Fibroblast of skin of left quadriceps (primary cell): Measurements from ENCODE around the gene LGALS16.
"Not testable (repeated sequence)": the region's sequence is repeated elsewhere in the genome, so short reads cannot be mapped to it uniquely, and the experiment has no call there.

ENCODE experiments used
- DNase-seq, 2 experiments: peaks; one replicate each; pipeline ENCODE4 v3.0.0-alpha.2; 2013; ENCODE audit warnings: low read depth in 2 of 2

The LGALS16 gene

GRCh38 chr19:39655613-39656012 lies at the start of gene LGALS16:
Gene LGALS16, plus strand, starts transcription at chr19:39655913. Its CDS starts 49 bp downstream, at chr19:39655962.
- no peak for DNase-seq

- no peak for DNase-seq
These were observed 48.7 kb upstream of the LGALS16 start for GRCh38 chr19:39607021-39607420.

- no peak for DNase-seq
These were observed 48.2 kb upstream of the LGALS16 start for GRCh38 chr19:39607561-39607960.

GRCh38 chr19:39613597-39613996 lies 42.1 kb upstream of the LGALS16 start:
- no peak for DNase-seq

DNA sequence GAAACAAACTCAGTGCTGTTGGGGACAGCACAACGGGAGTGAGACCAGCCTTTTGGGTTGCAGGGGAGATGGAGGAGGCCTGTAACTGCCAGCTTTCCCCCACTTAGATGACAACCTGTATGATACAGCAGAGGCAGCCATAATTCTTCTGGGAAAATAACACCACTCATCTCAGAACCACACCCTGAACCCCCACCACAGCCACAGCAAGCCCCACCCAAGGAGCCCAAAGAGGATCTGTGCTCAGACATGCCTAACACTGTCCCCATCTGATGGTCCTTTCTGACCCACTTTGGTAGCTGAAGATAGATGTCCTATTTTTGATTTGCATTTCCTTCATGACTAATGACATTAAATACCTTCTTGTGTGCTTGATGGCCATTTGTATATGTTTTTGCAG lies 38.0 kb upstream of the LGALS16 start:
- no peak for DNase-seq

DNA sequence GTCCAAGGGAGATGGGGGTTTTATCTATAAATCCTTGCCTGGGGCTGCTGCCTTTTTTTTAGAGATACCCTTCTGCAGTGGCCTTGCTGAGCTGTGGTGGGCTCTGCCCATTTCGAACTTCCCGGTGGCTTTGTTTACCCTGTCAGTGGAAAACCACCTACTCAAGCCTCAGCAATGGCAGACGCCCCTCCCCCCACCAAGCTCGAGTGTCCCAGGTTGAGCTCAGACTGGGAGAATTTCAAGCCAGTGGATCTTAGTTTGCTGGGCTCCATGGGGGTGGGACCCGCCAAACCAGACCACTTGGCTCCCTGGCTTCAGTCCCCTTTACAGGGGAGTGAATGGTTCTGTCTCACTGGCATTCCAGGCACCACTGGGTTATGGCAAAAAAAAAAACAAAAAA lies 31.8 kb upstream of the LGALS16 start:
- no peak for DNase-seq

DNA sequence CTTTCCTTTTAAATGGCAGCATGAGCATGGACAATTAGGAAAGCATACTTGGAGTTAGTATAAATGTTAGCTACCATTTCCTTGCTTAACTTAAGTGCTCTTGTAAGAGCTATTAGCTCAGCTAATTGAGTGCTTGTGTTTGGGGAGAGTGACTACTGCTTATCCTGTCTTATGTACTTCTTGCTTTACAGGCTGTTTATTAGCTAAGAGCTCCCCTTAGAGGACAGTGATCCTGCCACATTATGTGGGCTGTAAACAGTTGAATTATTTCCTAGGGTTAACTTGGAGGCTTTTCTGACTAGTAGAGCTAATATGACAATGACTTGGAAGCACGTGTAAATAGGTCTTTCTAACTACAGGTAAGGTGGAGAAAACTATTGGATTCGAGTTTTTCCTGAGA lies 28.1 kb upstream of the LGALS16 start:
- not testable (repeated sequence) for DNase-seq

DNA sequence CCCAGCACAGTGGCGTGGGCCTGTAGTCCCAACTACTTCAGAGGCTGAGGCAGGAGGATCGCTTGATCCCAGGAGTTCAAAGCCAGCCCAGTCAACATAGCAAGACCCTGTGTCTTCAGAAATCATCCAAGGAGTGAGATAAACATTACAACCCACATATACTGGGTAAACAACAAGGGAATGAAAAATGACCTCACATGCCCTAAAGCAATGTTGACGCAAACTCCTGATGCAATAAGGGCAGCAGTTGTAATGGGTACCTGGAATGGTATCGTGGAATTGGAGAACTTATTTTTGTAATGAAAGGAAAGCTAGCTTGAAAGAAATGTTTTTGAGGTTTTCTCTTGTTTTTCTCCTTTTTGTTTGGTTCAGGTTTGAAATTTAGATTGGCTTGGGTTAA lies 24.5 kb upstream of the LGALS16 start:
- DNase-seq = no peak

DNA sequence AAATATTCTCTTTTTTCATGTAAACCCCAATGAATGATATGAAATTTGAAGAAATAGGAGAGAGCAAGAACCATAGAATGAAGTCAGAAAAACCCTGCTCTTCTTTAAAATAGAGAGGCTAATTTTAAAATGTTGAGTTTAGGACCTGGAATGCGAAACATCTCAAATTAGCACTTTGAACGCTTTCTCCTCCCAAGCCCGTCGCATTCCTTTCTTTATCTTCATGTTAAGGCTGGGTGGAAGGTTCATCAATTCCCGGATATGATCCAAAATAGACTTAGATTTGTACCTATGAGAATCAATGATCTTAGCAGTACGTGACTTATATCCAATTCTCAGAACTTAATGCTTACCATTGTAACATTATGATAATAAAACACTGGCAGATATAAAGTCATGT lies 24.1 kb upstream of the LGALS16 start:
- DNase-seq = no peak

DNA sequence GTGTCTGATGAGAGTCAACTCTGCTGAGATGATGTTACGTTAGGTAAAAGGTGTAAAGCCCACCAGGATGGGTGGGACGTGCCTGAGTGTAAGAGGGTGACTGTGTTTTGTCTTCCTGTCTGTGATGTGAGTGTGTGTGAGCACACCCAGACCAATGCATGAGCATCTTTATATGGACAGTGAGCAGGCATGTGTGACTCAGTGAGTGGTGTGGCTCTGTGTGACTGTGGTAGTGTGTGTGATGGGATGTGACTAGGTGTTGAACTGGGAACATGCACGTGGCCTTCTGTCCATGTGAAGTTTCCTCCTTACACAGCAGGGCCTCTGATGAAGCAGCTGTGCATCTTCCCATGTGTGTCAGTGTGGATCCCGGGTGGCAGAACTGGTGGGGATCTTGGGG lies 17.8 kb upstream of the LGALS16 start:
- DNase-seq = no peak

DNA sequence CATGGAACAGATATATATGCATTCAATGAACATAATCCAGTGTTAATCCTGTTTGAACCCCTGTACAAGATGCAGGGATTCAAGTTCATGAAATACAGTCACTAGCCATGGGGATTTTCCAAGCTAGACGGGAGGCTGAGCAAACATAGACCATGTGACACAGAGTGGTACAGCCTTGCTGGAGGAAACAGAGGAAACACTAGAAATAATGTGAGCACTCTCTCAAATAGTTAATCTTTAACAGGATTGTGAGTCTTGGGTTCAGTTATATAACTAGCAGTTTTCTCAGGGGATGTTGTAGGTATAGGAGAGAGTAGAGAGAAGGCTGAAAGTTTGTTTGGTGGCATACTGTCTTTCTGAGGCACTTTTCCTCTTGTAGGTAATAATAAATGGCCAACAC lies 13.9 kb upstream of the LGALS16 start:
- no peak for DNase-seq

DNA sequence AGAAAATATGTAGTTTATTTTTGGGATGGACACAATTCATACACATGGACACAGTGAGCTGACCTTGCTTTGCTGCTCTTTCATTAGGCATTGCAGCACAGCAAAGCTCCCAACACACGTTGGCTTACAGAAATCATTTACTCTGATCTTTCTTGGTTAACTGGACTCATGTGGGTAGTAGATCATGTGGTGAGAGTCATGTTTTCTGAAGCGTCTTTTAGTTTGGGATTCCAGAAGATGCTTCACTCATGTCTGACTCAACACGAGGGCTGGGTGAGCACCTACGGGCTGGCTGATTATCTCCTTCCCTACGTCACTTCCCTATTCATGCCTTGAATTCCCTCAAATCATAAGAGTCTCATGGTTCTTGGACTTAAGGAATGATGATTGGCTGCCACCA lies 12.1 kb upstream of the LGALS16 start:
- DNase-seq = no peak

- DNase-seq = no peak
These were observed 9.8 kb upstream of the LGALS16 start for GRCh38 chr19:39645800-39646411.

DNA sequence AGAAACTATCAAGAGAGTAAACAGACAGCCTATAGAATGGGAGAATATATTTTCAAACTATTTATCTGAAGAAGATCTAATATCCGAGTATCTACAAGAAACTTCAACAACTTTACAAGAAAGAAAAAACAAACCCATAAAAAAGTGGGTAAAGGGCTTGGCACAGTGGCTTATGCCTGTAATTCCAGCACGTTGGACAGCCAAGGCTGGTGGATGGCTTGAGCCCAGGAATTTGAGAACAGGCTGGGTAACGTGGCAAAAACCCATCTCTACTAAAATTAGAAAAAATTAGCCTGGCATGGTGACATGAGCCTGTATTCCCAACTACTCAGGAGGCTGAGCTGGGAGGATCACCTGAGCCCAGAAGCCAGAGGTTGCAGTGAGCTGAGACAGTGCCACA lies 7.8 kb upstream of the LGALS16 start:
- DNase-seq = no peak

DNA sequence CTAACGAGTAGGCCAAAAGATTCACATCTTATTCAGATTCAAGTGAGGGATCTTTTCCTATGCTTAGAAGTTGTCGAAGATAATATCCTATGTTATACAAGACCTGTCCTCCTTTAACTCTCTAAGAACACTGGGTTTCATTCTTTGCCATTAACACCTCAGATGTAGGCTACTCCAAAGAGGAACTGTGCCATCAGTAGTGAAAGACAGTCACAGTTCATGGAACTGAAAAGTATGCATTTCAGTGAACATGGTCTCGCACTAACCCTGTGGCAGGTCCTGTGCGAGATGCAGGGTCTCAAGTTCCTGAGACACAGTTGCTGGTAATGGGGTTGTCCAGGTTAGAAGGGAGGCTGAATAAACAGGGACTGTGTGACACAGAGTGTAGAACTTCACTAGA lies 4.1 kb downstream of the LGALS16 start:
- no peak for DNase-seq

DNA sequence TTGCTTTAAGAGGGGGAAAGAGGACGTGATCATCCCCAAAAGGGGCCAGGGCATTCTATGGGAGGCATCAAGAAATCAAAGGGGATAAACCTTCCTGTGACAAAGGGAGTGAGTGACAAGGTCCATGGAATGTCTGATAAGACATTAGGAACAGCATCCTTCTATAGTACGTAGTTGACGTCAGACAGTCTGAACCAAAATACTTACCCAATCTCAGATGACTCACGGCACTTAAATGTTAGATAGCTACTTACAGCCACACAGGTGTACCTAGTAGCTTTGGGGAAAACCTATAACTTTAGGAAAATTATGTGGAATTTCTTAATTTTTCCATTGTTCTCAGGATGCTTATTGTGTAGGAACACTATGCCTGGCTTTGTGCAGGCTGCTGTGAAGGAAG lies 4.9 kb downstream of the LGALS16 start:
- no peak for DNase-seq

DNA sequence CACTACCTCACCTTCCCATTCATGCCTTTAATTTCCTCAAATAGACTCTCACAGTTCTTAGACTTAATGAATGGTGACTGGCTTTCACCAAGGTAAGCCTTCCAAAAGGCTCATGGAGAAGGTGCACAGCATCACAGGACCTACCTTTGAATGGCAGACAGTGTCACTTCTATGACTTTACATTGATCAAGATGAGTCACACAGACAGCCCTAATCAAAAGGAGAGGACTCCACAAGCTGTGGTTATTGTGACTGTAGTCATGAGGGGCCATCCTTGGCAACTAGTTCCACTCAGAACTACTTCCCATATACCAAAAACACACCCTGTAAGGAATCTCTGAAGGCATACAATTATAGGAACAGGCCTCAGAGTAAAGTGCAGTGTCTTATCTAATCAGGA lies 5.9 kb downstream of the LGALS16 start:
- DNase-seq = no peak

DNA sequence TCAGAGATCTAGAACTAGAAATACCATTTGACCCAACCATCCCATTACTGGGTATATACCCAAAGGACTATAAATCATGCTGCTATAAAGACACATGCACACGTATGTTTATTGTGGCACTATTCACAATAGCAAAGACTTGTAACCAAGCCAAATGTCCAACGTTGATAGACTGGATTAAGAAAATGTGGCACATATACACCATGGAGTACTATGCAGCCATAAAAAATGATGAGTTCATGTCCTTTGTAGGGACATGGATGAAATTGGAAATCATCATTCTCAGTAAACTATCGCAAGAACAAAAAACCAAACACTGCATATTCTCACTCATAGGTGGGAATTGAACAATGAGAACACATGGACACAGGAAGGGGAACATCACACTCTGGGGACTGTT lies 14.1 kb downstream of the LGALS16 start:
- not testable (repeated sequence) for DNase-seq

GRCh38 chr19:39670998-39671397 lies 15.3 kb downstream of the LGALS16 start:
- DNase-seq = no peak

GRCh38 chr19:39671739-39672363 lies 16.1 kb downstream of the LGALS16 start:
- DNase-seq = no peak

DNA sequence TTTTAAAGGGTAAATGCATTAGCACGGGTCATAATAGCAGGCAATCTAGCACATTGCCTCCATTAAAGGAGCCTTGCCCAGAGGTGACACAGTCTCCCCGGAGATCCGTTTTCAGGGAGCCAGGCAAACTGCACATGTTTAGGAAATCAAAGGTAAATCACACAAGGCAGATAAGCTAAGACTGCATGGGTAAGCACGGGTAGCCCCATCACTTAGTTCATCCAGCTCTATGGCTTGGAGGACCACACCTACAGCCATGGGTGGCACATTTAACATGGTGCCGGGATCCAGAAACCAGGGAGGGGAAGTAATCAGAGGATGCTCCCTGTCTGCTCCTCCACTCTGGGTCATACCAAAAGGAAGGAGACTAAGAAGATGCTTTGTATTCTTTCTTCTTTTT lies 16.8 kb downstream of the LGALS16 start:
- DNase-seq = no peak

DNA sequence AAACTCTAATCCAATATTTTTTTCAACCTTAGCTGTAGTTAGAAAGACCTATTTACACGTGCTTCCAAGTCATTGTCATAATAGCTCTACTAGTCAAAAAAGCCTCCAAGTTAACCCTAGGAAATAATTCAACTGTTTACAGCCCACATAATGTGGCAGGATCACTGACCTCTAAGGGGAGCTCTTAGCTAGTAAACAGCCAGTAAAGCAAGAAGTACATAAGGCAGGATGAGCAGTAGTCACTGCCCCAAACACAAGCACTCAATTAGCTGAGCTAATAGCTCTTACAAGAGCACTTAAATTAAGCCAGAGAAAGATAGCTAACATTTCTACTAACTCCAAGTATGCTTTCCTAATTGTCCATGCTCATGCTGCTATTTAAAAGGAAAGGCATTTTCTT lies 18.1 kb downstream of the LGALS16 start:
- not testable (repeated sequence) for DNase-seq

DNA sequence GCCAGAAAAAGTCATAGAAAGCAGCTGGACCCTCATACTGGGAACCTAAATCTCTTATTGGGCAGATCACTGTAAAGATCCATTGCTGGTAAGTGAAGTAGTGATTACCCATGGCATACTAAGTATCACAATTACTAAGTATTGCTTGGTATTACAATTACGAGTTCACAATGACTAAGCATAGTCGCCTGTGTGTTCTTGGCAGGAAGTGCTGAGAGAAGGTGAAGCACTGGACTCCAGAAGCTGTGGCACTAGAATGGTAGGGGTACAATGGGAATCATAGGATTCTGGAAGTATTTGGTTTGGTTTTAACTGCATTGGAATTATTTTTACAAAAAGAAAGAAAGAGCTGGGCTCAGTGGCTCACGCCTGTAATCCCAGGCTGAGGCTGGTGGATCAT lies 20.3 kb downstream of the LGALS16 start:
- DNase-seq = no peak
